HG03064 (cell line): Measurements from ENCODE around the gene FBXL7.

Source experiments
- ATAC-seq: cut with Tn5 transposase; IDR thresholded peaks from one replicate; pipeline ENCODE4 v1.9.1; 2021; ENCODE audit warnings: low read depth; ENCODE audit not compliant: unreplicated experiment

FBXL7 gene

DNA sequence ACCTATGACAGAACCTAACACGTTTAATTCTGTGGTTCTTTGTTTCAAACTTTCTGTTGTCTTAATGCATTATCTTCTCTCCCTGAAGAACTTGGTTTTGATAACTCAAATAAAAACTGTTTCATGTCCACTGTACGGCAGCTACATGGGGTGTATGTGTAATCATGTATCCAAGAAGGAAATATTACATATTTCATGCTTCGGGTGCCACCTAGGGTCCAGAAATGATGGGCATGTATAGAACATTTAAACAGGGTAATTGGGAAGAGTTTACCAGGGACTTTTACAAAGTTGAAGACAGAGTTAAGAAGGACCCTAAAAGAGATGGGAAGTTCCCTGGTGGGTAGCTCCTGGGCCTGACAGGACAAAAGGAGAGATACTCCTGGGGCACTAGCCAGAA lies 291.3 kb downstream of the FBXL7 start:
- ATAC-seq = no peak

DNA sequence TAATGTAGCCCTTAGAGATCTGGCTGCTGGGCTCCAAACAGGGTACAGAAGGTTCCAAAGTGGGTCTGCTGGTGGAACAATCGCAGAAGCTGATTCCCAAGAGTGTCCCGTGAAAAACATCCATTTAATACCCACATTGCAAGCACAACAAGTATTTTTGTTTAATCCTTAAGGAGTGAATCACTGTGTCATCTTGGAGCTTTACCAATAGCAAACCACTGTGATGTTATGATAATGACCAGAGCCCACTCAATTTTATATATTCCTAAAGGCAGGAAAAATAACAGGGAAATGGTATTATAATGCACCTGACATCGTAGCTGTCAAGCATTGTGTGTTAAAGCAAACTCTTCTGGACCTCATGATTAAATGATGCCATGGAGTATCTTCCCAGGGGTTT lies 291.9 kb downstream of the FBXL7 start:
- no peak for ATAC-seq

DNA sequence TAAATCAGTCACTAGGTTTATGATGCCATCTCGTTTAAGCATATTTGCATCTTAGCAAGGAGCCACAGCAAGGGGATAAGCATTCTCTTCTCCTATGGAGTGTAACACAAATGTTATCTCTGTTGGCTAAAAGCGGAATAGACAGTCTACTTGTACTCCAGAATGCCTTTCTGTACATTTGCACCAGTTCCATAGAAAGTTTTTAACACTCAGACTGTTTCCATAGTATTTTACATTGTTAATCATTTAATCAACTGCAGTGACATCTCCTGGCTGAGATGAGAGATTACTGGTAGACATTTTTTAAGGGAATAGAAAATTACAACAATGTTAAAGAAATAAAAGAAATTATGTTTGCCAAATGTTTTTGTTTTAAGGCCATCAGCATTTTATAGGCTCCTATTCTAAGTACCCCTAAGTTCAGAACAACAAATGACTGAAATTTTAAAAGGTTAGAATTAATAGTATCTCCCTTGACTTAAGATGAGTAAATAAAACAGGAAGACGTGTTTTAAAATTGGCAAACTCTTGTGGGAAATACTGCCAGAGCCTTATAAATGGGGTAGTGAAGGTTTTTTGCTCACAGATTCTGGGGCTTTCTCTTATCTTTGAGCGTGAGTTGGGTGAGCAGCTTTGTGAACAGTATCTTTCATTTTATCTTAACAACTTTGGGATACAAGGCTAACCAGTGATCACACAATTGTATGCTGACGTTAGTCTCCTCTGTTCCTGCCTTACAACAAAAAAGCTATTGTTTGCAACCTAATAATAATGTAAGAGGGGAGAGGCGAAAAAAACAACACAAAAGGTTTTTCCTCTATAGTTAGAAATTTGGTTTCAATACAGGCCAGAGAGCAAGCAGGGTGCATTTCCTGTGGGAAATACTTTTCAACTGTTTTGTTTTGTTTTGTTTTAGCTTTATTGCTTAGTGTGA lies 294.3 kb downstream of the FBXL7 start:
- ATAC-seq = no peak

DNA sequence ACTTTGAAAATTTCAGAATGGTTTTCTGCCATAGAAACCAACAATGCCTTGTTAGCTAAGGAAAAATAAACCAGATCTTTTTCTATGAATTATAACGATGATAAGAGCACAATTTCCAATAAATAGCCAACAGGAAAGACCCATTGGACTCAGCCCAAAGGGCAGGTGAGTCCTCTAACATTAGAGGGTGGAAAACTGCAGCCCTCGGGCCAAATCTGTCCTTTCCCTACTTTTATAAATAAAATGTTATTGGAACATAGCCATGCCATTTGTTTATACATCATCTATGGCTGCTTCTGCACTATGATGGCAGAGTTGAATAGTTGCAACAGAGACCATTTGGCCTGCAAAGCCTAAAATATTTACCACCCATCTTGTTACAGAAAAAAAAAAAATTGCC lies 296.1 kb downstream of the FBXL7 start:
- no peak for ATAC-seq

DNA sequence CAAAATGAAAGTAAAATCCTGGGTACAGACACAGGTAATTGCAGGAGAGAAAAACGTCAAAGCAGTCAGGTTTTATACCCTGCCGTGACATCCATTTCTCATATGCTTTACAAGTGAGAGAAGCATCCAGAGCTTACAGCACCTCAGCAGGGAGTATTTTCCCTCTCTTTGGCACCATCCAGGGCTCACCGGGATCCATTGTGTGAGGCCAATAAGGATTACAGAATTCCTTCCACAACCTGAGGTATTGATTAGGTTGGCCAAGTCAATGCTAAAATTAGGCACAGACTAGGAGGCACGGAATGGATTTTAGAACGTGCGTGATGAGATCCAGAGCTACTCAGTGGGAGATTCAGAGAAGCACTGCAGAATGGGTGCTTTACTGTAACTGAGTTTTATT lies 296.6 kb downstream of the FBXL7 start:
- ATAC-seq = no peak

DNA sequence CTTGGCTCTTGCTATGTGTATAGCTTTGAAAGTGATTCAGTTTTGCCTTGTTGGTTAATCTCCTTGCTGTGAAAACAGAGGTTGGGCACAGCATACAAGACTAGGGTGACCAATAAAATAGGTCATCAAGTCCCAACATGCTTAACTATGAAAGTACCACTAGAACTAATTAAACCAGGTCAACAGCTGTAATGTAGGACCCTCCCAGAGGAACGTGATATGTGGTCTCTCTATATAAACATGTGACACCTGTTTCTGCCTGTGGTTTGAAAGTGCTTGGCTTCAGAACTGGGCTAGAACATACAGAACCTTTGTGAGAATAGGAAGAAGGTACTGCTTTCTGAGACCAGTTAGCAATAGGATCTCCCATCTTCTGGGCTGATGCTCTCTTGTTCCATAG lies 297.1 kb downstream of the FBXL7 start:
- no peak for ATAC-seq

DNA sequence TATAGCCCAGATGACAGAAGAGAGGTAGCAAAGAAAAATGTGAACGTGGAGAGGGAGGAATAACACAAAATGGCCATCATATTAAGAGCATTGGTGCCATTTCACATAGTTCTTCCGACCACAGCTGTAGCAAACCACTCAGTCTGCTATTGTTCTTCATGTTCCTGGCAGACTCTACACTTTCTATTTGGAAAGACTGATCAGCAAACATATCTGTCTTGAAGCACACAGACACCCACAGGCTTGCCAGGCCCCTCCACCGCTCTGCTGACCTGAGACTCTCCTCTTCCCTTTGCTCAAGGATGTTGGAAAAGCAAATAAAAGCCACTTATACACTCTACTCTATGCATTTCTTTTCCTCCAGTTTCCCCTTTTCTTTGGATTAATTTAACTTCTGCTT lies 298.0 kb downstream of the FBXL7 start:
- no peak for ATAC-seq

DNA sequence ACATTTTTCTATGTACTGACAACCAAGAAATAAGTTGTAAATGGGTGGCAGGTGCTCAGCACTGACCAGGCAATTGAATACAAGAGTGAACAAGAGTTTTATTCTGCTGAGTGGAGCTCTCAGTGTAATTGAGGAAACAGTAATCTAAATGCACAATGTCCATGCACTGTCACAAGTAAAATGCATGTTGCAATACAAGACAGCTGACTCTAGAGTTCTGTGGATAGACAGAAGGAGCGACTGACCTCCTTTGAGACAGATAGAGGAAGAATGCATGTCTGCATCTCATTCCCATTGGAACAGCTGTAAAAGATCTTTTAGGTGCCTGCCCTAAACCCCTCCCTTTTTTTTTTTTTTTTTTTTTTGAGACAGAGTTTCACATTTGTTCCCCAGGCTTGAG lies 299.0 kb downstream of the FBXL7 start:
- ATAC-seq = no peak

DNA sequence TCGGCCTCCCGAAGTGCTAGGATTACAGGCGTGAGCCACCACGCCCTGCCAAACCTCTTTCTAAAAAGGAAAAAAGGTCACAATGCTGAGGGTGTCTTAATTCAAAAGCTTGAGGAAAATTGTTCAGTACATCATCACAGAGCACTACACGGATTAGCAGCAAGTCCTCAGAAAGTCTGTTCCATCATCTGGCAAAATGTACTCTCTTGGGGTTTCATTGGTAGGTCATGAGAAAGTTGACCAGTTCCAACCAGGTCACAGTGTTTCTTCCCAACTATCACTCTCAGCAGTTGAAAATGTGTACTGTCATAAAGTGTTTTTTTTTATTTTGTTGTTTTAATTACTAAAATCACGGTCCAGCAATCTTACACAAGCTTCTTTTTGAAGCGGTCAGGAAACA lies 299.6 kb downstream of the FBXL7 start:
- ATAC-seq = no peak

DNA sequence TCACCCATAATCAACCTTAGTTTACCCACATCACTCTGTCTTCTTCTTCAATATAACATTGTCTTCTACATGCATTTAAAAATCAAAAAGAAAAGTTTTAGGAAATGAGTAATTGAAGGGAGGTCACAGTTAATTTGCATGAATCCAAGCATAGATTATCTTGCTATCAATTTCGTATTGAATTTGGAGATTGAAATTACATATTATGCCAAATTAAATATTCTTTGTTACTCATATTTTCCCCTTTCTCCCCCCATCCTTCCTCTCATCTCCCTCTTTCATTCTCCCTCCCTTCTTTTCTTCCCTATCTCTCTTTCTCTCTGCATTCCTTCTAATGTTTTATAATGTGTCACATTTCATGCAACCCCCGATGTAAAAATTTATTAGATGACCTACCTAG lies 303.3 kb downstream of the FBXL7 start:
- no peak for ATAC-seq

DNA sequence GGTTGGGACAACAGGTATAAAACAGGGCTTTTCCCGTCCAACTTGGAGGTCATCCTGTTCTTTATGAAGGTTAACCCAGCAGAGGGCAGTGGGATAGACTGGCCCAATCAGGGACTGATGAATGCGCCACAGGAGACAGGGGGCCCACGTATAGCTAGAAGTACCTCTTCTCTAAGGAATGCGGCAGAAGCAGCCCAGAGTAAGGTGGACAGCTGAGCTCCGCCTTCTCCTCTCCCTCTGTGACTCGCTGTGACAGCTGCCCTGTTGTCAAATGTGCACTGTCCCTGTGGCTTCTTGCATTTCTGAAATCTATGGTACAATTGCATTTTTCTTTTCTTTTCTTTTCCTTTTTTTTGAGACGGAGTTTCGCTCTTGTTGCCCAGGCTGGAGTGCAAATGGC lies 306.6 kb downstream of the FBXL7 start:
- no peak for ATAC-seq

DNA sequence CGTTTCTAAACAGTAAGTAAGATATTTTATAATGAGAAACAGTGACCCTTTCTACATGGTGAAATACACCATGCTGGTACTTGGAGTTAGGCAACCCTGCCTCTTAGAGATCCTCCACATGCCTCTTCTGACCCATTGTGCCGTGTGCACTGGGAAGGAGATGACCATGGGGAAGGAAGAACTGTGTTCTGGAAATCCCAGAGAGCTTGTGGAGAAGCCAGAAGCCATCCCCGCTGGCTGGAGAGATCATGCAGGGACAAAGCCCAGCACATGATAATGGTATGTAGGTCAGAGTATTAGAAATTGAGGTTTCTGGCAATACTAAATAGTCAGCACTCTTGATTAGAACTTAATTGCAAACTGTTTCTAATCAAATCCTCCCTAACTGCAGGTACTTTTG lies 307.3 kb downstream of the FBXL7 start:
- no peak for ATAC-seq

DNA sequence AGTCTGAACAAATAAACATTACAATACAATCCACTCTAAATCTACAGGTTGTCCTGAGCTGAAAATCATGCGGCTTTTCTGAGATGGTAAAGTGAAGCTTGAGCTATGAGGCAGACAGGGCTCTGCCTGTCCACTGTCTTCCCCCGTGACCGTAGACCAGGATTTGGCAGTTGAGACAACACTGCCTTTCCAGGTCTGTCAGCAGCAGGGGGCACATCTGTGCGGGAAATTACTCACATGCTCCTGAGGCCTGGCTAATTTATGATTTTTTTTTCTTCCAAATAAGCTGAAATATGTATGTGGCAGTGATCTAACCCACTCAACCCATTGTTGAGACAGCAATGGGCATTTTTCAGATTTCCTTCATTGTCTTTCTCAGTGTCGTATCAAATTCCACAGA lies 307.9 kb downstream of the FBXL7 start:
- no peak for ATAC-seq

DNA sequence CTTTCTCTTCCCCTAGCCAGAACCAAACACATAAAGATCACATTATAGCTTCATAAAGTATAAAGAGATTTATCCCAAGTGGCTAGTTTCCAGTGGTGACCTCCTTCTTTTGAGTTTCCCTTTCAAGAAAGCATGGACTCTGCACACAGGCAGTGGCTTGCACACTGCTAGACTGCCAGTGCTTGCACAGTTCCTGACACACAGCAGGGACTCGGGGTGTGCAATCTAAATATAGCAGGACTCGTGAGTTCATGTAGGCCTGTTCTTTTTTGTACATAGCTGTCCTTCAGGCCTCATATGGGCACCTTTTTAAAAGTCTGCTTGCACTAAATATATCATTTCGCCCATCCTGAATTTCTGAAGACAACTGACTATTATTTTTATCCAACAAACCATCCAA lies 308.6 kb downstream of the FBXL7 start:
- no peak for ATAC-seq

DNA sequence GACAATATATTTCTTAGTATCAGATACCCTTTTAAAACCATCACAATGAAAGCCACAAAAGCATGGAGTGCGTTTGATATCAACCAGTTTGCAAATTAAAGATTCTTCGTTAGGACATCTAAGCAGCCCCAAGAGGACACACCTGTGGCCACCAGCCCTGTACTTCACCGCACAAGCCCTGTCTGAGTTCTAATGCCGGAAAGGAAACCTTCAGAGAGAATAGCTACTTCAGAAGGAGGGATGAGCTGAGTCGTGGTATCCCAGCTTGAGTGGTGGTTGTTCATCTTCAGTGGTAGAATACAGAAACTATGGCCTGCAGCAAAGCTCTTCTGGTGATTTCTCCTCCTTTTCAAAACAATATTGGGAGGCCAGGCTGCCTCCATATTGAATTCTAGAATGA lies 319.6 kb downstream of the FBXL7 start:
- no peak for ATAC-seq

DNA sequence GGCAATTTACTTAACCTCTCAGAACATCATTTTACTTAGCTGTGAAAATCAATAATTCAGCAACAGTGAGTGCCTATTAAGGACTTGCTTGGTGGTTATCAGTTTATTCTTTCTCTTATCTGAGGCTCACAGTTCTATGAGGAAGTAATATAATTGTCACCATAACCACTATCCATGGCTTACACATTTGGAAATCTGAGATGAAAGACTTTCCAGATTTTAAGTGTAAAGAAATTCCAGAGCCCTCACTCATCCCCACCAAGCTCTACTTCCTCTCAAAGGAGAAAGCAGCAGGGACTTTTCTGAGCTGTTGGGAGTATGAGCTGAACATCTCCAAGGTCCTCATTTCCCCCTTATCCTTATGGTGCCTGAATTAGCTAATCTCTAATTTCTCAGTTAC lies 321.5 kb downstream of the FBXL7 start:
- ATAC-seq = no peak

DNA sequence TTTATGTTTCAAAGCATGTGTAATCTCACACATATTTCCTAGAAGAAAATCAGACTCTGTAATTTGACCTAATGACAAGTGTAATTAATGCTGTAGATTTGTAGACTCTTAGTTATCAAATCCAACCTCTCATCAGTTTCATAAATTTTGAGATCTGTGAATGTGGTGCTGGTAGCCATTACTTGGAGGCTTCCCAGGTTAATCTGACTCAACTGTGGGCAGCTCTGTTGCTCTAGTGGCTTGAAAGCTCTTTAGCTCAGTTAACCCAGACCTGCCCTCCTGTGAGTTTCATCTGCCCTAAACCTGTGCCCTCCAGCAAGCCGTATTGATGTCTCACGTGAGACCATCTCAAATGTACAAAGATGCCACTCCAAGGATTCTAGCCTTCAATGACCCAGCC lies 323.4 kb downstream of the FBXL7 start:
- ATAC-seq = no peak

DNA sequence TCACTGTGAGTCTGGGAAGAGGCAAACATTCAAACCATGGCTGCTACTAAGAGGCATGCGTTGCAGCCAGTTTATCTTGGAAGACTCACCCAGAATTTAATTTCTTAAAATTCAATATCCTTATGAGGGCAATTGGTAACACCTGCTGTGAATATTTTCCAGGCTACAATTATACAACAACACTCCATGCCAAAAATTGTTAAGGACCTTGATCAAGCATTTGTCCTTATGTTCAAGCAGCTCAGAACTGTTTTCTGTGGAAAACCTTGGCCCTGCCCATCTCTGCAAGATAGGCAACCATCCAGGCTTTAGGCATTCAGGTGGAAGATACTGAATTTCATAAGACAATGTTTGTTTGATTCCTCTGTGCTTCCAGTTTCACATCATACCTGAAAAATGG lies 327.8 kb downstream of the FBXL7 start:
- no peak for ATAC-seq

DNA sequence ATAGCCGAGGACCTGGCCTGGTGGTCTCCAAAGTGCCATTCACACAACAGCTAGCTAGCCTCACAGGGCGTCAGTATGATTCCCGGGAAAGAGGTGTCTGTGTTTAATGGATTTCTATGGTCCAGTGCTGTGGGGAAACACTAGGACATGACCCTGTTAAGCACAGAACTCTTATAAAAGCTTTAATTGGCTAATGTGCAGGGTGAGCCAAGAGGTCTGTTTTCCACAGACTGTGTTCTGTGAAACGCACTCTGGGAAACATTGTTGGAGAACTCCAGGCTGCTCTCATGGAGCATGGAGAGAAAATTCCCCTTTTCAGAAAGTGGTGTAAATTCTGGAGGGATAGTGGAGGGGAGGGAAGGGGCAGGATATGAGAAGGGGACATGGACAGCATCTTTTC lies 331.4 kb downstream of the FBXL7 start:
- ATAC-seq = no peak

DNA sequence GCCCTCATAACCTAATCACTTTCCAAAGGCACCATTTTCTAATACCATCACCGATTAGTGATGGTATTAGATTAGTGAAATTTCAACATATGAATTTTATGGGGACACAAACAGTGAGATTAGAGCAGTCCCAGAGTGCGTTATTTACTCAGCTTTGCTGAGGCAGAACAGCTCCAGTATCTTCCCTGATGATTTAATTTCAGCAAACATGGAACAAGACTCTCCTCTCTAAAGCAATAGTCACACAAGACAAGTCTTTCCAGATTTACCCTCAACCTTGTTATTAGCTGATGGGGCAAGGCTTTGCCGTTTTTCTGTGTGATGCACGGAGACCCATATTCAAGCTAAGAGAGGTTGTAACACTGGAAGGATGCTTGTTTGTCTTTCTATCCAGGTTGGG lies 333.4 kb downstream of the FBXL7 start:
- no peak for ATAC-seq

DNA sequence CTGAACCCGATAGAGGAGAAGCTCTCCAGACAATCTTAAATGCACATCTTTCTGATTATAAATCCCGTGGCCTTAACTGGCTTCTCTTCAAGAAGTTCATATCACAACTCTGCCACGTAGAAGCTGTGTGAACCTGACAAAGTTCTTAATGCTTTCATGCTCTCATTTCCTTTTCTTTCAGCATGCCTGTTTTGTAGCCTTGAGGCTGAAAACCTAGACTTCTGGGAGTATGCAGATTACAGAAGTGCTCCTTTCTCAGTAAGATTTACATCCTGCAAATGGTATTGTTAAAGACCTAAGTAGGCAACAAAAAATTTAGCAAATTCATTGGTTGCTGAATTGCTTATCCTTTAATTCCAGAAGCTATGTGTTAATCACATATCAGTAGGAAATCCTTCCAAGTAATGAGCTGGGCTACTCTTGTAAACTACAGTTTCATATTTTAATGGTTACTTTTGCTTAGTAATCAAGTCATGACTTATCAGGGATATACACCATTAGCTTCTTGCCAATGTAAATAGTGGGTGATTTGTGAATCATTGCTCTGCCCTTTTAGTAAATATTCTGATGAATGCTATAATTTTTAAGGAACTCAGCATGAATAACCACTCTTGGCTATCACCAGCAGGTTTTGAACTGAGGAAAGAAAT lies 334.7 kb downstream of the FBXL7 start:
- ATAC-seq = no peak

DNA sequence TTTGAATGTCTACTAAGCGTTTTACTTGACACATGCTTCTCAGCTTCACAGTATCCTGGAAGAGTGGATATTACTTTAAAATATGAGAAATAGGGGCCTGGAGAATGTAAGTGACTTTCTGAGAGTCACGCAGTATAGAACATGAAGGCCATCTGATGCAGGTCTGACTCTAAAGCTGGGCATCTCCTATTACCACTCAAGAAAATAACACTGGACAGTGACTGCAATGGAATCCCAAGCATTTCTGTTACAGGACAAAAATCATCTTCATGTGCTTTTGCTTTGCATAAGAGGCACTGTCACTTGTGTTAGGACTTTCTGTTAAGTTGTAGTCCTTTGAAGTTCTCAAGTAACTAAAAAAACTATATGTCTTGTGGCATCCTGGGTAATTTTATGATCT lies 335.5 kb downstream of the FBXL7 start:
- no peak for ATAC-seq
